ENCODE data around the gene PMS1.
A peak's percentile ranks its signal among the peaks of the same experiment; 100 is the strongest.
"Not testable (repeated sequence)": the region's sequence is repeated elsewhere in the genome, so short reads cannot be mapped to it uniquely, and the experiment has no call there.

The PMS1 gene

DNA sequence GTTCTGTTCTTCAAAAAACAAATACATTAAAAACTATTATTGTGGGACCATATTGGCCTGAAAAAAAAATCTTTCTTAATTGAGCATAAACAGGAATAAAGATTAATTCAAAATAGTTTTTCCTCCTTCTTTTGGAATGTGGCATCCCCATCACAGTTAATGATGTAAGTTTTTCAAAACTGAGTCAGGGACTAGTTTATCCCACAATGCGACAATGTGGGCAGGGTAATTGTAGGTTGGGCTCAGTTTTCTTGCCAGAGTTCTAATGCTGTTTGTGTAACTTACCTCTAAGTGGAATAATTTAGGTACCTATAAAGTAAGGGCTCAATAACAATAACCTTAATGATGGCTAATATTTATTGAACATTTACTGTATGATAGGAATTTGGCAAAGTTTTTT lies 82.0 kb downstream of the PMS1 start:
- no peak for DNase-seq

- DNase-seq: no peak
Observed at GRCh38 chr2:189868896-189869295, 84.6 kb downstream of the PMS1 start.

DNA sequence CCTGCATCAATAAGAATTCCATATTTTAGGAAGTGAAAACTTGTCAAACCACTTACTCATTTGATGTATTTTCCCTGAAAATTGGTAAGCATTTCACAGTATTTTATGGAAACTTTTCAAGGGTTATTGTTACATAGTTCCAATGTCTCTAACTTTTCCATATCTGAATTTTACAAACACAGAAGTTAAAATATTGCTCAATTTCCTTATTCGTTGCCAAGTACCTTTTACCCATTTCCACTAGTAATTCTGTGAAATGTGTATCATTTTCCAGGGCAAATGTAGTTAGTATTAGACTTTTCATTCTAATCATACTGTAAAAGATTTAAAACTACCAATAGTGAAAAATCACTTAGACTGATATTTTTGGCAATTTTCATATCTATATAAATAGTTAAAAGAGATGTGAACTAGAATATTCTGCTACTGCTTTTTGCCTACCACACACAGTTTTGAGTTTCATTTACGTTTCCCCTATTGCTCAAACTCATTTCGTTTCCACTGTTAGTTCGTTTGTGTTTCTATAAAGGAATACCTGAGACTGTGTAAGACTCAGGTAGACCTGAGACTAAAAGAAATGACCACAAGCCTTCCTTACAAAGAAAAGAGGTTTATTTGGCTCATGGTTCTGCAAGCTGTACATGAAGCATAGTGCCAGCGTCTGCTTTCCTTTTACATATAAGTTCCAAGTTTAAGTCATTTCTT lies 86.3 kb downstream of the PMS1 start:
- peak in 2 of 3 donors; percentile 28 to 34 for DNase-seq

GRCh38 chr2:189873696-189874095 lies 89.4 kb downstream of the PMS1 start:
- DNase-seq: no peak

DNA sequence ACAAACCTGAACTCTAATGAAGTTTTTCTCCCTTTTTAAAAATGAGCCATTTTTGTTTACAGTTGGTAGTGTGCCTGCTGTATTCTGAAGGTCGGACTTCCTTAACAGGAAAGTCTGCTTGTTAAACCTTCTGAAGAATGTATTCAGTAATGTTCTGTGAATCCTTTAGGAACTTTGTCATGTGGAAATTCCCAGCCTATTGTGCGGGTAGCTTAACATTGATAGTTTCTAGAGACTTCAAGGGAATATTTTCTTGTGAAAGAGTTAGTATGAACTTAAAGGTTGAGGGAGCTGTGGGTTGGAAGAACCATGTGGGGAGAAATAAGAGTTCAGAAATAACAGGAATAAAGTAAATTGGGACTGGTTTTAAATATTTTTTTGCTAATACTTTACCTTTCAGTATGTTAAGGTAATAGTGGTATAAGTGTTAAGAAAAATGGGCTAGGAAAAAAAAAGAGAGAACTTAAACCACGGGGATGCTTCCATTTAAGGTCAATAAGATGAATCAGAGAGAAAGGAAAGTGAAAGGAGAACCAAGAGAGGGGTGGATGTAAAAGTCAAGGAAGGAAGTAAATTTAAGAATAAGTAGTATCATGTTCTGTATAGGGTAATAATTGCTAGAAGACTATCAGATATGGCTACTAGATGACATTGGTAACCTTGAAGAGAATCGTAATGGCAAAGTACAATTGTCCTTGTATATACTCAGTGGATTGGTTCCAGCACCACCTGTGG lies 90.5 kb downstream of the PMS1 start:
- peak; percentile 73 to 93 (median 89) for DNase-seq

- DNase-seq: peak; percentile 73 to 90 (median 81)
Observed at GRCh38 chr2:189876271-189876670, 92.0 kb downstream of the PMS1 start.

DNA sequence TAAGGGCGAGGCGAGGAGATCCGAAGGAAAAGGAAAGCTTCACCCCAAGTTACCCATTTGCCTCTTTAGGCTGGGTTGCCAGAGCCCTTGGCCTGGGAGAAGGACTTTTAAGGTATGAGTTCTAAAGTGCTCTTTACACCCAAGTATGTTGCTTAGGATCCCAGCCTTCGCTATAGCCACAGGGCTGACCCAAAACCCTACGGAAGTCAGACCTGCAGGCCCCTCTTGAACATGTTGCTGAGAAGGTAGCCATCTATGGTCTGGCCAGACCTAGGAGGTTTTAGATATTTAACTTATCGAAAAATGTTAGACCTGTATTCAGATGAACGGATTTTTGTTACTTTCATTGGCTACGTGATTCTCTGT lies 95.4 kb downstream of the PMS1 start:
- DNase-seq: no peak

- no peak for DNase-seq
Observed at GRCh38 chr2:189880429-189880828, 96.2 kb downstream of the PMS1 start.

GRCh38 chr2:189880832-189881492 lies 96.7 kb downstream of the PMS1 start:
- DNase-seq: no peak

DNA sequence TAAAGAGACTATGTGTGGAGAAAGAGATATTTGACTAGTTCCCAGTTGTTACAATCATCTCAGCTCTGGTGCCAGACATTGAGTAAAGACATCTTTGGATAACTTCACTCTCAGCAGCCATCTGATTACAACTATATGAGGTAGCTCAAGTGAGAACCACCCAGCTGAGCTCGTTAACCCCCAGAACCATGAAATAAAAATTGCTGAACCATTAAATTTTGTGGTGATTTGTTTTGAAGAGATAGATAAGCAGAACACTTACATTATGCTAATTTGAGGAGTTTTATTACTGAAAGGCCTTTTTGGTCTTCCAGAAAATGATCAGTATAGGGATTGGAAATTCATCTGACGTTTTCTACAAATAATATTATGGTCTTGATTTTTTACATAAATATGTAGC lies 101.1 kb downstream of the PMS1 start:
- DNase-seq: no peak

DNA sequence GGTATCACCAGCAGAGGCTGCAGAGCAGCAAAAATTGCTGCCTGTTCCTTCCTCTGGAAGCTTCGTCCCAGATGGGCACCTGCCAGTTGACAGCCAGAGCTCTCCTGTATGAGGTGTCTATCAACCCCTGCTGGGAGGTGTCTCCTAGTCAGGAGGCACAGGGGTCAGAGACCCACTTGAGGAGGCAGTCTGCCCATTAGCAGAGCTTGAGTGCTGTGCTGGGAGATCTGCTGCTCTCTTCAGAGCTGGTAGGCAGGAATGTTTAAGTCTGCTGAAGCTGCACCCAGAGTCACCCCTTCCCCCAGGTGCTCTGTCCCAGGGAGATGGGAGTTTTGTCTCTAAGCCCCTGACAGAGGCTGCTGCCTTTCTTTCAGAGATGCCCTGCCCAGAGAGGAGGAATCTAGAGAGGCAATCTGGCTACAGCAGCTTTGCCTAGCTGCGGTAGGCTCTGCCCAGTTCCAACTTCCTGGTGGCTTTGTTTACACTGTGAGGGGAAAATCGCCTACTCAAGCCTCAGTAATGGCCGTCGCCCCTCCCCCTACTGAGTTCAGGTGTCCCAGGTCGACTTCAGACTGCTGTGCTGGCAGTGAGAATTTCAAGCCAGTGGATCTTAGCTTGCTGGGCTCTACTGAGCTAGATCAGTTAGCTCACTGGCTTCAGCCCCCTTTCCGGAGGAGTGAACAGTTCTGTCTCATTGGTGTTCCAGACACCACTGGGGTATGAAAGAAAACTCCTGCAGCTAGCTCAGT lies 108.5 kb downstream of the PMS1 start:
- not testable (repeated sequence) for DNase-seq

- DNase-seq: no peak
Observed at GRCh38 chr2:189896809-189897208, 112.6 kb downstream of the PMS1 start.

DNA sequence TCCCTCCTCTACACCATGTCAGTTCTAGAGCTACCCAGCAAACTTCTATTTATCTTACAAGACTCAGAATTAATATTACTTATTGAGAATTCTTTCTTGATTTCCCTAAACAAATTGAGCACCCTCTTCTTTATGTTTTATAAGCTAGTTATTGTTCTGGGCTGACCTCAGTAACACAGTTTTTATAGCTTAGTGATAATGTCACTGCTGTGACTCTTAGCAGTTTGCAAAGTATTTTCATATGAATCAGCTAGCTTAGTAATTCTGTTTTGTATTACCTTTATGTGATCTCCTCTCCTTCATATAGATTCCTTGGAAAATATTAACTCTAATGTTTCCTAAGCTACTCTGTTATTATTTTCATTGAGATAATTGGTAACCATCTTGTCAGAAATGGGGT lies 114.9 kb downstream of the PMS1 start:
- DNase-seq: no peak

DNA sequence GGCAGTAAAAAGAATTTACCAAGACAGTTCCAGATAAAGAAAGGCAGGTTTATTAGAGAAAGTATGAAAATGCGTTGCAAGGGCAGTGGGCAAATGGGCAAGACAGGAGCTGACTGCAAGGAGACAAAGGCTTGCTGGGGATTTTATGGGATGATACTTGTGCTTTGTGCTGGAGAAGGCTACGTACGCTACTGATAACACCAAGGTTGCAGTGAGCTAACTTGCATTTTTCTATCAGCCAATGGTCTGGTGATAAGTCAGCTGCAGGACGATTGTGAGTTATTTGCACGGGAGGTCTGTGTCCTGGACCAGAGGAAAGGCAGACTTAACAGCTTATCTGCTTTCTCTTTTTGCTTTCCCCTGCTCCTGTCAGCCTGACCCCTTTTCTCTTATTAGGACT lies 116.5 kb downstream of the PMS1 start:
- DNase-seq: no peak

DNA sequence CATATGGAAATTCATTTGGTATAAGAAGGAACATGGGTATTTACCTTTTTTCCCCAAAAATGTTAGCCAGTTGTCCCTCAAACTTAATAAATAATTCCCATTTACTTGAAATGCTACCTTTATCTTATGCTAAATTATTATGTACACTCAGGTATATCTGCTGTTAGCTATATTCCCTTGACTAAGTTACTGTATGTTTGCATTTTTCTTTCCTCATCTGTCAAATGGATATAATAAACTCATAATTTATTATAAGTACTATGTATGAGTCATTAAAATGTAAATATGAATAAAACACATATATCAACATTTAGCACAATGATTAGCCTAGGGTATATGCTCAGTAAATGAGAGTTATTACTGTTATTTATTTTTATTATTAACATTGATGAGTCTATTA lies 117.4 kb downstream of the PMS1 start:
- DNase-seq: no peak

DNA sequence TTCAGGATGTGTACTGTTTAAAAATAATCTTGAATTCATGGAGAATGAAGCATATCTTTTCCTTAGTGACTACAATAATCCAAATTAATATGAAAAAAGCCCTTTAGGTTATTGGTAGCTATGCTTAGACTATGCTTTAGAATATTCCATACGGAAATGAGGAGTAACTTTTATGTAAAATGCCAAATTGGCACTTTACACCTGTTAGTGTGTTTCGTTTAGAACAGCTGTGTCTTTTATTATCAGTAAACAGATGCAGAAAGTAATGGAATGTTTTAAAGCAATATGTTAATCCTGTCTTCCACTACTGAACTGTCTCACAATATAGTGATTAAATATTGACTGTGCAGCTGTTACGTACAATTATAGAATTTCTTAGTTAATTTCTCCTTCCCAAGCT lies 129.6 kb downstream of the PMS1 start:
- DNase-seq: no peak

- no peak for DNase-seq
Observed at GRCh38 chr2:189916651-189917050, 132.4 kb downstream of the PMS1 start.

Data from suppressor macrophage treated with lipopolysaccharide for 1 hour (primary cell).